GM19023 (cell line): ENCODE results near the gene GPR162.

Experiments used
- ATAC-seq: cut with Tn5 transposase; IDR thresholded peaks from one replicate; pipeline ENCODE4 v1.9.1; 2021; ENCODE audit warnings: mild to moderate bottlenecking, moderate library complexity; ENCODE audit not compliant: unreplicated experiment

The GPR162 gene

GRCh38 chr12:6821591-6822425, at the start of gene GPR162:
TSS of gene GPR162 (plus strand) at chr12:6821821. CDS start at chr12:6823899, 2,078 bp downstream.
- ATAC-seq, result no peak

- no peak for ATAC-seq
Observed at GRCh38 chr12:6772331-6772695, 49.3 kb upstream of the GPR162 start, which contains the start of gene LAG3. TSS of gene LAG3 (plus strand) at chr12:6772520. CDS start at chr12:6772853, 333 bp downstream.

- ATAC-seq, result no peak
Observed at GRCh38 chr12:6772726-6773589, 48.7 kb upstream of the GPR162 start.

- ATAC-seq, result no peak
Observed at GRCh38 chr12:6773590-6774351, 47.9 kb upstream of the GPR162 start.

- no peak for ATAC-seq
Observed at GRCh38 chr12:6774499-6775062, 47.0 kb upstream of the GPR162 start.

GRCh38 chr12:6775185-6776174, 46.1 kb upstream of the GPR162 start:
- no peak for ATAC-seq

- ATAC-seq, result no peak
Observed at GRCh38 chr12:6777386-6777785, 44.2 kb upstream of the GPR162 start.

- ATAC-seq, result no peak
Observed at GRCh38 chr12:6778217-6778573, 43.4 kb upstream of the GPR162 start.

GRCh38 chr12:6778574-6779550, 42.8 kb upstream of the GPR162 start:
- peak; percentile 69 for ATAC-seq

GRCh38 chr12:6779708-6780432, 41.8 kb upstream of the GPR162 start:
- no peak for ATAC-seq

- no peak for ATAC-seq
Observed at GRCh38 chr12:6780573-6780972, 41.0 kb upstream of the GPR162 start.

- ATAC-seq, result no peak
Observed at GRCh38 chr12:6782119-6782518, 39.5 kb upstream of the GPR162 start.

GRCh38 chr12:6782850-6783566, 38.6 kb upstream of the GPR162 start:
- no peak for ATAC-seq

GRCh38 chr12:6783828-6784227, 37.8 kb upstream of the GPR162 start:
- ATAC-seq, result no peak

GRCh38 chr12:6784296-6784695, 37.3 kb upstream of the GPR162 start:
- no peak for ATAC-seq

GRCh38 chr12:6784761-6785160, 36.9 kb upstream of the GPR162 start:
- no peak for ATAC-seq

GRCh38 chr12:6786416-6787094, 35.1 kb upstream of the GPR162 start:
- no peak for ATAC-seq
